GM23338 (cell line): Measurements from ENCODE around the gene GCK. TPM values are rescaled to one million over a fixed set of nuclear protein-coding genes. Genes with fewer than 3 reads are reported as not detected.

Experiments
- ATAC-seq: fragments of 200-7000 bp; cut with Tn5 transposase; 3 replicates; pipeline ENCODE4 v1.9.1; 2020
- DNase-seq: peaks from one replicate; pipeline ENCODE4 v3.0.0-alpha.2; 2015; ENCODE audit warnings: low spot score
- H2AFZ ChIP-seq: fragments of 200-600 bp; sonication (generic); 2 replicates; pipeline ENCODE4 v1.8.0; 2016; ENCODE audit warnings: antibody characterized with exemption, mild to moderate bottlenecking, moderate library complexity
- H3F3A ChIP-seq: fragments of 200-600 bp; sonication (generic); replicated peaks from 2 replicates; pipeline ENCODE4 v1.8.0; 2017; ENCODE audit warnings: antibody characterized with exemption, mixed run types, low read depth
- H3K27ac ChIP-seq: fragments of 200-600 bp; sonication (generic); 2 replicates; pipeline ENCODE4 v1.6.1; 2016; ENCODE audit warnings: low read depth
- H3K27me3 ChIP-seq: fragments of 200-600 bp; sonication (generic); 2 replicates; pipeline ENCODE4 v1.8.0; 2016; ENCODE audit warnings: mild to moderate bottlenecking, mixed run types, moderate library complexity; ENCODE audit not compliant: insufficient read depth
- H3K36me3 ChIP-seq: fragments of 200-600 bp; sonication (generic); 2 replicates; pipeline ENCODE4 v1.8.0; 2016; ENCODE audit warnings: mild to moderate bottlenecking; ENCODE audit not compliant: insufficient read depth
- H3K4me1 ChIP-seq: fragments of 200-600 bp; sonication (generic); 2 replicates; pipeline ENCODE4 v1.8.0; 2016; ENCODE audit warnings: mild to moderate bottlenecking, moderate library complexity; ENCODE audit not compliant: insufficient read depth
- H3K4me2 ChIP-seq: fragments of 200-600 bp; sonication (generic); 2 replicates; pipeline ENCODE4 v1.7.1; 2017; ENCODE audit warnings: mixed run types
- H3K4me3 ChIP-seq: fragments of 200-600 bp; sonication (generic); 2 replicates; pipeline ENCODE4 v1.6.1; 2016; ENCODE audit warnings: mixed run types
- H3K79me2 ChIP-seq: fragments of 200-600 bp; sonication (generic); replicated peaks from 2 replicates; pipeline ENCODE4 v1.8.0; 2017; ENCODE audit warnings: mild to moderate bottlenecking; ENCODE audit not compliant: insufficient read depth
- H3K9me2 ChIP-seq: fragments of 200-600 bp; sonication (generic); 2 replicates; pipeline ENCODE4 v1.8.0; 2017; ENCODE audit not compliant: insufficient read depth
- H4K20me1 ChIP-seq: fragments of 200-600 bp; sonication (generic); replicated peaks from 2 replicates; pipeline ENCODE4 v1.8.0; 2017; ENCODE audit warnings: mild to moderate bottlenecking; ENCODE audit not compliant: insufficient read depth
- H3K27ac Mint-ChIP-seq: 2 replicates; pipeline ENCODE4 v1.8.0; 2020; ENCODE audit warnings: inconsistent platforms, mild to moderate bottlenecking, moderate library complexity, mixed read lengths
- H3K27me3 Mint-ChIP-seq: 3 replicates; pipeline ENCODE4 v1.8.0; 2022; ENCODE audit warnings: low read depth, mild to moderate bottlenecking, moderate library complexity, mixed read lengths, inconsistent platforms; ENCODE audit not compliant: insufficient read depth, poor library complexity
- H3K36me3 Mint-ChIP-seq: 3 replicates; pipeline ENCODE4 v1.8.0; 2021; ENCODE audit warnings: low read depth, mild to moderate bottlenecking, inconsistent platforms, moderate library complexity, mixed read lengths
- H3K4me1 Mint-ChIP-seq: 3 replicates; pipeline ENCODE4 v1.8.0; 2020; ENCODE audit warnings: mild to moderate bottlenecking, inconsistent platforms, mixed read lengths
- H3K4me3 Mint-ChIP-seq: 3 replicates; pipeline ENCODE4 v1.8.0; 2021; ENCODE audit warnings: moderate library complexity, mild to moderate bottlenecking, inconsistent platforms, mixed read lengths
- H3K9me3 Mint-ChIP-seq: 3 replicates; pipeline ENCODE4 v1.8.0; 2020; ENCODE audit warnings: moderate library complexity, mild to moderate bottlenecking, inconsistent platforms, mixed read lengths
- CREB1 ChIP-seq: fragments of 250-450 bp; sonication (Bioruptor Pico); IDR thresholded peaks from 2 replicates; pipeline ENCODE4 v1.5.0; 2020; ENCODE audit warnings: low read depth, mild to moderate bottlenecking, moderate library complexity
- EZH2 ChIP-seq: fragments of 200-600 bp; sonication (generic); IDR thresholded peaks from one replicate; pipeline ENCODE4 v1.8.0; 2017; ENCODE audit warnings: antibody characterized with exemption, mild to moderate bottlenecking, low read depth; ENCODE audit not compliant: unreplicated experiment
- NANOG ChIP-seq: IDR thresholded peaks from 2 replicates; pipeline ENCODE4 v1.6.1; 2016; ENCODE audit warnings: antibody characterized with exemption, borderline replicate concordance
- POLR2AphosphoS5 ChIP-seq: IDR thresholded peaks from 2 replicates; pipeline ENCODE4 v1.6.1; 2016; ENCODE audit warnings: antibody characterized with exemption, low read depth
- STAT1 ChIP-seq: IDR thresholded peaks from one replicate; pipeline ENCODE4 v1.6.1; 2016; ENCODE audit warnings: antibody characterized with exemption; ENCODE audit not compliant: unreplicated experiment
- ZNF114 ChIP-seq: fragments of 250-450 bp; sonication (Bioruptor Pico); IDR thresholded peaks from 2 replicates; pipeline ENCODE4 v1.5.0; 2020; ENCODE audit warnings: mild to moderate bottlenecking, moderate library complexity
- ZNF331 ChIP-seq: fragments of 250-450 bp; sonication (Bioruptor Pico); IDR thresholded peaks from 2 replicates; pipeline ENCODE4 v1.5.0; 2020; ENCODE audit warnings: low read depth, mild to moderate bottlenecking, moderate library complexity
- polyA plus RNA-seq: library from polyadenylated mRNA; unstranded; fragments of >200 nt; fragmentation: Nextera tagmentation; extraction: Ambion mirVana; gene quantifications from 2 replicates; pipeline ENCODE4 v1.2.1, GENCODE V29; 2016
- total RNA-seq: library from RNA; depleted of rRNA; stranded (reverse); fragments of >200 nt; shearing (Covaris generic); gene quantifications from 2 replicates; pipeline ENCODE4 v1.2.3, GENCODE V29; 2014
- TF ChIP-seq, protein P1 (sequence below): IDR thresholded peaks from 2 replicates; pipeline ENCODE4 v1.6.1; 2016; ENCODE audit warnings: antibody characterized with exemption
- TF ChIP-seq, protein P2 (sequence below), 2 experiments: fragments of 200-600 bp in 1 of 2; sonication (generic) in 1 of 2; conservative IDR thresholded peaks; 2 replicates each; pipeline versions ENCODE4 v1.5.1 to v1.6.1; 2016 to 2017; ENCODE audit warnings: antibody characterized with exemption in 2 of 2, low read depth in 2 of 2, mild to moderate bottlenecking in 2 of 2, moderate library complexity in 1 of 2
- TF ChIP-seq, protein P3 (sequence below): IDR thresholded peaks from one replicate; pipeline ENCODE4 v1.6.1; 2018; ENCODE audit warnings: antibody characterized with exemption; ENCODE audit not compliant: unreplicated experiment
- TF ChIP-seq, protein P4 (sequence below): fragments of 250-450 bp; sonication (Bioruptor Pico); IDR thresholded peaks from 2 replicates; pipeline ENCODE4 v1.5.0; 2020; ENCODE audit warnings: mild to moderate bottlenecking, moderate library complexity

GCK gene
- total and polyA plus RNA-seq, 2 experiments from 2014 or later = 6.1 to 7.3 TPM

DNA sequence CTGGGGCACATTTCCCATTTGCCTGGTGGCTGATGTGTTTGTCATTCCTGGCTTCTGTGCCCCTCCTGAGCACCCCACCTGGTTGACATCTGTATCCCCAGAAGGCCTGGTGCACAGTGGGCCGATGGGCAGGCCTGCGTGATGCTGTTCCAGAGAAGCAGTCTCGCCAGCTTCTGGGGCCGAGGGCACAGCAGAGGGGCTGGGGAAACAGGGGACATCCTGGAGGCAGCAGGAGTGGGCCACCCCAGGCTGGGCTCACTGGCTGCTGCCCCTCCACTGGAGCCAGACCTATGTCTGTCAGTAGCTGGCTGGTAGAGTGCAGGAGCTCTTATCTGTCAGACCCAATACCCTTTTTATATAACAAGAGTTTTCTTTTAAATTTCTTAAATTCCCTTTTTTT is 47.2 kb downstream of the GCK start (continued):
- no peak for TF ChIP-seq ZNF114 (CRISPR knock-in tag)
- TF ChIP-seq, protein P1, sequence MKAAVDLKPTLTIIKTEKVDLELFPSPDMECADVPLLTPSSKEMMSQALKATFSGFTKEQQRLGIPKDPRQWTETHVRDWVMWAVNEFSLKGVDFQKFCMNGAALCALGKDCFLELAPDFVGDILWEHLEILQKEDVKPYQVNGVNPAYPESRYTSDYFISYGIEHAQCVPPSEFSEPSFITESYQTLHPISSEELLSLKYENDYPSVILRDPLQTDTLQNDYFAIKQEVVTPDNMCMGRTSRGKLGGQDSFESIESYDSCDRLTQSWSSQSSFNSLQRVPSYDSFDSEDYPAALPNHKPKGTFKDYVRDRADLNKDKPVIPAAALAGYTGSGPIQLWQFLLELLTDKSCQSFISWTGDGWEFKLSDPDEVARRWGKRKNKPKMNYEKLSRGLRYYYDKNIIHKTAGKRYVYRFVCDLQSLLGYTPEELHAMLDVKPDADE = no peak
- TF ChIP-seq, protein P2, sequence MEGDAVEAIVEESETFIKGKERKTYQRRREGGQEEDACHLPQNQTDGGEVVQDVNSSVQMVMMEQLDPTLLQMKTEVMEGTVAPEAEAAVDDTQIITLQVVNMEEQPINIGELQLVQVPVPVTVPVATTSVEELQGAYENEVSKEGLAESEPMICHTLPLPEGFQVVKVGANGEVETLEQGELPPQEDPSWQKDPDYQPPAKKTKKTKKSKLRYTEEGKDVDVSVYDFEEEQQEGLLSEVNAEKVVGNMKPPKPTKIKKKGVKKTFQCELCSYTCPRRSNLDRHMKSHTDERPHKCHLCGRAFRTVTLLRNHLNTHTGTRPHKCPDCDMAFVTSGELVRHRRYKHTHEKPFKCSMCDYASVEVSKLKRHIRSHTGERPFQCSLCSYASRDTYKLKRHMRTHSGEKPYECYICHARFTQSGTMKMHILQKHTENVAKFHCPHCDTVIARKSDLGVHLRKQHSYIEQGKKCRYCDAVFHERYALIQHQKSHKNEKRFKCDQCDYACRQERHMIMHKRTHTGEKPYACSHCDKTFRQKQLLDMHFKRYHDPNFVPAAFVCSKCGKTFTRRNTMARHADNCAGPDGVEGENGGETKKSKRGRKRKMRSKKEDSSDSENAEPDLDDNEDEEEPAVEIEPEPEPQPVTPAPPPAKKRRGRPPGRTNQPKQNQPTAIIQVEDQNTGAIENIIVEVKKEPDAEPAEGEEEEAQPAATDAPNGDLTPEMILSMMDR (conservative IDR thresholded peaks at IDR 0.05; ENCODE audit: low read depth in 2 of 2) = no peak

DNA sequence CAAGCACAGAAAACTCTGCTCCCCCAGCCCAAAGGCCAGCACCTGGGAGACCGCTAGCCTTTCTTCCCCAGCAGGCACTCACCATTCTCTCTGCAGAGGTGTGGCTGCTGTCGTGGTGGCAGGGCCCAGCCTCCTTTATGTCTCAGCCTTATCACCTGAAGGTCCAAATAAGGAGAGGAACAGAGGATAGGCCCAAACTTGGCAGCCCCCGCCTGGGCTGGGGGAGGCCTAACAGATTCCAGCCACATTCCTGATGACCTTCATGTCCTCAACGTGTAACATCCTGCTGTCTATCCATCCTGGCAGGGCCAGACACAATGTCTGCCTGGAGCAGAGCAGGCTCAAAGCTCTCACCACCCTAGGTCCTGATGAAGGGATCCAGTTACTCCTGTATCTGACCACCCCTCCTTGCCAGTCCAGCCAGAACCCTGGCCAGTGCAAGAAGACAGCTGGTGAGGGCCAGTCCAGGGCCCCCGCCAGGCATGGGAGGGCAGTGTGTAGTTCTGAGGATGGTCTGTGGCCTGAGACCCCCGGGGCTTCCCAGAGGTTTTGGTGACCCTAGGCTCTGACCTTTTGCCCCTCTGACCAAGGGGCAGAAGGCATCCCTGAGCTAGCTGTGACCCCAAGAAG is 47.9 kb downstream of the GCK start, which contains the start of gene MYL7:
MYL7 (minus strand) TSS at position 112 of the 630 bp plus-strand sequence; CDS start at position 85, 27 bp downstream.
- ATAC-seq (no peak), DNase-seq (no peak)
- H3K27ac ChIP-seq = no peak within 1 kb of the TSS
- no peak within 1 kb of the TSS for H2AFZ ChIP-seq
- peaks cover 25% of the 10 kb centered on the region for H3K27me3 ChIP-seq
- H3K79me2 ChIP-seq = no peaks in the 10 kb centered on the region
- H4K20me1 ChIP-seq = no peaks in the 10 kb centered on the region
- no peaks in the 10 kb centered on the region for H3K4me1 ChIP-seq
- H3K9me3 Mint-ChIP-seq = no peaks in the 10 kb centered on the region
- no peaks in the 10 kb centered on the region for H3K36me3 ChIP-seq
- no peak within 1 kb of the TSS for H3K4me3 ChIP-seq
- no peaks in the 10 kb centered on the region for H3F3A ChIP-seq
- H3K4me1 Mint-ChIP-seq = peaks cover 4% of the 10 kb centered on the region
- no peak within 1 kb of the TSS for H3K4me3 Mint-ChIP-seq
- peaks cover 30% of the 10 kb centered on the region for H3K27me3 Mint-ChIP-seq
- no peak within 1 kb of the TSS for H3K4me2 ChIP-seq
- no peaks in the 10 kb centered on the region for H3K36me3 Mint-ChIP-seq
- no peaks in the 10 kb centered on the region for H3K9me2 ChIP-seq
- H3K27ac Mint-ChIP-seq = no peak within 1 kb of the TSS
- TF ChIP-seq ZNF114 (CRISPR knock-in tag) (no peak), EZH2 (no peak), ZNF331 (CRISPR knock-in tag) (no peak), CREB1 (CRISPR knock-in tag) (no peak), STAT1 (no peak), NANOG (no peak), POLR2AphosphoS5 (no peak)
- TF ChIP-seq, protein P3, sequence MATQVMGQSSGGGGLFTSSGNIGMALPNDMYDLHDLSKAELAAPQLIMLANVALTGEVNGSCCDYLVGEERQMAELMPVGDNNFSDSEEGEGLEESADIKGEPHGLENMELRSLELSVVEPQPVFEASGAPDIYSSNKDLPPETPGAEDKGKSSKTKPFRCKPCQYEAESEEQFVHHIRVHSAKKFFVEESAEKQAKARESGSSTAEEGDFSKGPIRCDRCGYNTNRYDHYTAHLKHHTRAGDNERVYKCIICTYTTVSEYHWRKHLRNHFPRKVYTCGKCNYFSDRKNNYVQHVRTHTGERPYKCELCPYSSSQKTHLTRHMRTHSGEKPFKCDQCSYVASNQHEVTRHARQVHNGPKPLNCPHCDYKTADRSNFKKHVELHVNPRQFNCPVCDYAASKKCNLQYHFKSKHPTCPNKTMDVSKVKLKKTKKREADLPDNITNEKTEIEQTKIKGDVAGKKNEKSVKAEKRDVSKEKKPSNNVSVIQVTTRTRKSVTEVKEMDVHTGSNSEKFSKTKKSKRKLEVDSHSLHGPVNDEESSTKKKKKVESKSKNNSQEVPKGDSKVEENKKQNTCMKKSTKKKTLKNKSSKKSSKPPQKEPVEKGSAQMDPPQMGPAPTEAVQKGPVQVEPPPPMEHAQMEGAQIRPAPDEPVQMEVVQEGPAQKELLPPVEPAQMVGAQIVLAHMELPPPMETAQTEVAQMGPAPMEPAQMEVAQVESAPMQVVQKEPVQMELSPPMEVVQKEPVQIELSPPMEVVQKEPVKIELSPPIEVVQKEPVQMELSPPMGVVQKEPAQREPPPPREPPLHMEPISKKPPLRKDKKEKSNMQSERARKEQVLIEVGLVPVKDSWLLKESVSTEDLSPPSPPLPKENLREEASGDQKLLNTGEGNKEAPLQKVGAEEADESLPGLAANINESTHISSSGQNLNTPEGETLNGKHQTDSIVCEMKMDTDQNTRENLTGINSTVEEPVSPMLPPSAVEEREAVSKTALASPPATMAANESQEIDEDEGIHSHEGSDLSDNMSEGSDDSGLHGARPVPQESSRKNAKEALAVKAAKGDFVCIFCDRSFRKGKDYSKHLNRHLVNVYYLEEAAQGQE = no peak
- TF ChIP-seq, protein P4, sequence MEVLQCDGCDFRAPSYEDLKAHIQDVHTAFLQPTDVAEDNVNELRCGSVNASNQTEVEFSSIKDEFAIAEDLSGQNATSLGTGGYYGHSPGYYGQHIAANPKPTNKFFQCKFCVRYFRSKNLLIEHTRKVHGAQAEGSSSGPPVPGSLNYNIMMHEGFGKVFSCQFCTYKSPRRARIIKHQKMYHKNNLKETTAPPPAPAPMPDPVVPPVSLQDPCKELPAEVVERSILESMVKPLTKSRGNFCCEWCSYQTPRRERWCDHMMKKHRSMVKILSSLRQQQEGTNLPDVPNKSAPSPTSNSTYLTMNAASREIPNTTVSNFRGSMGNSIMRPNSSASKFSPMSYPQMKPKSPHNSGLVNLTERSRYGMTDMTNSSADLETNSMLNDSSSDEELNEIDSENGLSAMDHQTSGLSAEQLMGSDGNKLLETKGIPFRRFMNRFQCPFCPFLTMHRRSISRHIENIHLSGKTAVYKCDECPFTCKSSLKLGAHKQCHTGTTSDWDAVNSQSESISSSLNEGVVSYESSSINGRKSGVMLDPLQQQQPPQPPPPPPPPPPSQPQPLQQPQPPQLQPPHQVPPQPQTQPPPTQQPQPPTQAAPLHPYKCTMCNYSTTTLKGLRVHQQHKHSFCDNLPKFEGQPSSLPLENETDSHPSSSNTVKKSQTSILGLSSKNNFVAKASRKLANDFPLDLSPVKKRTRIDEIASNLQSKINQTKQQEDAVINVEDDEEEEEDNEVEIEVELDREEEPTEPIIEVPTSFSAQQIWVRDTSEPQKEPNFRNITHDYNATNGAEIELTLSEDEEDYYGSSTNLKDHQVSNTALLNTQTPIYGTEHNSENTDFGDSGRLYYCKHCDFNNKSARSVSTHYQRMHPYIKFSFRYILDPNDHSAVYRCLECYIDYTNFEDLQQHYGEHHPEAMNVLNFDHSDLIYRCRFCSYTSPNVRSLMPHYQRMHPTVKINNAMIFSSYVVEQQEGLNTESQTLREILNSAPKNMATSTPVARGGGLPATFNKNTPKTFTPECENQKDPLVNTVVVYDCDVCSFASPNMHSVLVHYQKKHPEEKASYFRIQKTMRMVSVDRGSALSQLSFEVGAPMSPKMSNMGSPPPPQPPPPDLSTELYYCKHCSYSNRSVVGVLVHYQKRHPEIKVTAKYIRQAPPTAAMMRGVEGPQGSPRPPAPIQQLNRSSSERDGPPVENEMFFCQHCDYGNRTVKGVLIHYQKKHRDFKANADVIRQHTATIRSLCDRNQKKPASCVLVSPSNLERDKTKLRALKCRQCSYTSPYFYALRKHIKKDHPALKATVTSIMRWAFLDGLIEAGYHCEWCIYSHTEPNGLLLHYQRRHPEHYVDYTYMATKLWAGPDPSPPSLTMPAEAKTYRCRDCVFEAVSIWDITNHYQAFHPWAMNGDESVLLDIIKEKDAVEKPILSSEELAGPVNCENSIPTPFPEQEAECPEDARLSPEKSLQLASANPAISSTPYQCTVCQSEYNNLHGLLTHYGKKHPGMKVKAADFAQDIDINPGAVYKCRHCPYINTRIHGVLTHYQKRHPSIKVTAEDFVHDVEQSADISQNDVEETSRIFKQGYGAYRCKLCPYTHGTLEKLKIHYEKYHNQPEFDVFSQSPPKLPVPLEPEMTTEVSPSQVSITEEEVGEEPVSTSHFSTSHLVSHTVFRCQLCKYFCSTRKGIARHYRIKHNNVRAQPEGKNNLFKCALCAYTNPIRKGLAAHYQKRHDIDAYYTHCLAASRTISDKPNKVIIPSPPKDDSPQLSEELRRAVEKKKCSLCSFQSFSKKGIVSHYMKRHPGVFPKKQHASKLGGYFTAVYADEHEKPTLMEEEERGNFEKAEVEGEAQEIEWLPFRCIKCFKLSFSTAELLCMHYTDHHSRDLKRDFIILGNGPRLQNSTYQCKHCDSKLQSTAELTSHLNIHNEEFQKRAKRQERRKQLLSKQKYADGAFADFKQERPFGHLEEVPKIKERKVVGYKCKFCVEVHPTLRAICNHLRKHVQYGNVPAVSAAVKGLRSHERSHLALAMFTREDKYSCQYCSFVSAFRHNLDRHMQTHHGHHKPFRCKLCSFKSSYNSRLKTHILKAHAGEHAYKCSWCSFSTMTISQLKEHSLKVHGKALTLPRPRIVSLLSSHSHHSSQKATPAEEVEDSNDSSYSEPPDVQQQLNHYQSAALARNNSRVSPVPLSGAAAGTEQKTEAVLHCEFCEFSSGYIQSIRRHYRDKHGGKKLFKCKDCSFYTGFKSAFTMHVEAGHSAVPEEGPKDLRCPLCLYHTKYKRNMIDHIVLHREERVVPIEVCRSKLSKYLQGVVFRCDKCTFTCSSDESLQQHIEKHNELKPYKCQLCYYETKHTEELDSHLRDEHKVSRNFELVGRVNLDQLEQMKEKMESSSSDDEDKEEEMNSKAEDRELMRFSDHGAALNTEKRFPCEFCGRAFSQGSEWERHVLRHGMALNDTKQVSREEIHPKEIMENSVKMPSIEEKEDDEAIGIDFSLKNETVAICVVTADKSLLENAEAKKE = no peak
- TF ChIP-seq, protein P1 = no peak
